GM12892 (cell line): ENCODE data around the gene PCNT.

Source experiments
- POLR2A ChIP-seq: IDR thresholded peaks from 2 replicates; pipeline ENCODE4 v1.6.1; 2011; ENCODE audit warnings: low read depth, low read length, control low read depth
- POLR2AphosphoS5 ChIP-seq: IDR thresholded peaks from 2 replicates; pipeline ENCODE4 v1.6.1; 2011; ENCODE audit warnings: low read depth, low read length, control low read depth

- TF ChIP-seq POLR2A (no peak), POLR2AphosphoS5 (no peak)
Observed at GRCh38 chr21:46483300-46484295, 159.6 kb downstream of the PCNT start.
